MM.1S (cell line): Measurements from ENCODE around the gene CTNNA3.

ENCODE experiments used
- EZH2 ChIP-seq: fragments of 300-600 bp; sonication (generic); optimal IDR thresholded peaks from 2 replicates; pipeline ENCODE3; 2017; ENCODE audit warnings: low read depth, mild to moderate bottlenecking, antibody characterized with exemption, low read length, mixed read lengths
- TF ChIP-seq, protein P1 (sequence below): fragments of 300-600 bp; sonication (generic); IDR thresholded peaks from 2 replicates; pipeline ENCODE4 v1.5.1; 2016; ENCODE audit warnings: antibody characterized with exemption, low read length, mixed read lengths

DNA sequence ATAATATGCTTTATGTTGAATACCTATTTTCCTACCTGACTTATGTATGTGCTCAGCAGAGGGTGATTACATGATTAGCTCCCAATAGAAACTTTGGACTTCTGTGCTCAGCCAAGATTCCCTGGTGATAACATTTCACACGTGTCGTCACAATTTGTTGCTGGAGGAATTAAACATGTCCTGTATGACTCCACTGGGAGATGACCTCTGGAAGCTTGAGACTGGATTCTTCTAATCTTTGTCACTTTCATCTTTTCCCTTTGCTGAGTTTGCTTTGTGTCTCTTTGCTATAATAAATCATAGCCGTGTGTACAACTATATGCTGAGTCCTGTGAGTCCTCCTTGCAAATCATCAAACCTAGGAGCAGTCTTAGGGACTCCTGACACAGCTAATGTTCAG, 891.0 kb downstream of the CTNNA3 start:
- TF ChIP-seq, protein P1, sequence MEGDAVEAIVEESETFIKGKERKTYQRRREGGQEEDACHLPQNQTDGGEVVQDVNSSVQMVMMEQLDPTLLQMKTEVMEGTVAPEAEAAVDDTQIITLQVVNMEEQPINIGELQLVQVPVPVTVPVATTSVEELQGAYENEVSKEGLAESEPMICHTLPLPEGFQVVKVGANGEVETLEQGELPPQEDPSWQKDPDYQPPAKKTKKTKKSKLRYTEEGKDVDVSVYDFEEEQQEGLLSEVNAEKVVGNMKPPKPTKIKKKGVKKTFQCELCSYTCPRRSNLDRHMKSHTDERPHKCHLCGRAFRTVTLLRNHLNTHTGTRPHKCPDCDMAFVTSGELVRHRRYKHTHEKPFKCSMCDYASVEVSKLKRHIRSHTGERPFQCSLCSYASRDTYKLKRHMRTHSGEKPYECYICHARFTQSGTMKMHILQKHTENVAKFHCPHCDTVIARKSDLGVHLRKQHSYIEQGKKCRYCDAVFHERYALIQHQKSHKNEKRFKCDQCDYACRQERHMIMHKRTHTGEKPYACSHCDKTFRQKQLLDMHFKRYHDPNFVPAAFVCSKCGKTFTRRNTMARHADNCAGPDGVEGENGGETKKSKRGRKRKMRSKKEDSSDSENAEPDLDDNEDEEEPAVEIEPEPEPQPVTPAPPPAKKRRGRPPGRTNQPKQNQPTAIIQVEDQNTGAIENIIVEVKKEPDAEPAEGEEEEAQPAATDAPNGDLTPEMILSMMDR, result no peak
- no peak for TF ChIP-seq EZH2
